Hepatocyte (in vitro differentiated cells): ENCODE measurements around the gene SUN3. TPM values are rescaled to one million over a fixed set of nuclear protein-coding genes. Genes with fewer than 3 reads are reported as not detected.
"Not testable (repeated sequence)": the region's sequence is repeated elsewhere in the genome, so short reads cannot be mapped to it uniquely, and the experiment has no call there.

ENCODE experiments used
- DNase-seq: peaks from one replicate; pipeline ENCODE4 v3.0.0-alpha.2; 2016; ENCODE audit warnings: low spot score
- H2AFZ ChIP-seq: fragments of 200-600 bp; sonication (generic); 2 replicates; pipeline ENCODE4 v1.6.0; 2016; ENCODE audit warnings: antibody characterized with exemption, mild to moderate bottlenecking
- H3K27ac ChIP-seq: fragments of 200-600 bp; sonication (generic); 2 replicates; pipeline ENCODE4 v1.5.1; 2016; ENCODE audit warnings: mild to moderate bottlenecking
- H3K27me3 ChIP-seq: fragments of 200-600 bp; sonication (generic); 2 replicates; pipeline ENCODE4 v1.6.1; 2016
- H3K36me3 ChIP-seq: fragments of 200-600 bp; sonication (generic); replicated peaks from 2 replicates; pipeline ENCODE4 v1.5.1; 2016; ENCODE audit warnings: low read depth; ENCODE audit not compliant: insufficient read depth
- H3K4me1 ChIP-seq: fragments of 200-600 bp; sonication (generic); 2 replicates; pipeline ENCODE4 v1.5.1; 2016; ENCODE audit warnings: mild to moderate bottlenecking, moderate library complexity; ENCODE audit not compliant: insufficient read depth
- H3K4me2 ChIP-seq: fragments of 200-600 bp; sonication (generic); 2 replicates; pipeline ENCODE4 v1.6.0; 2016
- H3K4me3 ChIP-seq: fragments of 200-600 bp; sonication (generic); 2 replicates; pipeline ENCODE4 v1.5.1; 2016; ENCODE audit warnings: mild to moderate bottlenecking
- H3K79me2 ChIP-seq: fragments of 200-600 bp; sonication (generic); 2 replicates; pipeline ENCODE4 v1.6.0; 2017; ENCODE audit warnings: mild to moderate bottlenecking
- H3K9me2 ChIP-seq: fragments of 200-600 bp; sonication (generic); replicated peaks from 2 replicates; pipeline ENCODE4 v1.6.0; 2017; ENCODE audit warnings: mild to moderate bottlenecking; ENCODE audit not compliant: insufficient read depth
- H3K9me3 ChIP-seq: fragments of 200-600 bp; sonication (generic); 2 replicates; pipeline ENCODE4 v1.5.1; 2016; ENCODE audit warnings: low read depth, mild to moderate bottlenecking
- H4K20me1 ChIP-seq: fragments of 200-600 bp; sonication (generic); 2 replicates; pipeline ENCODE4 v1.6.0; 2016; ENCODE audit warnings: mild to moderate bottlenecking; ENCODE audit not compliant: insufficient read depth, poor library complexity, severe bottlenecking
- EZH2 ChIP-seq: fragments of 200-600 bp; sonication (generic); IDR thresholded peaks from 2 replicates; pipeline ENCODE4 v1.6.1; 2016; ENCODE audit warnings: antibody characterized with exemption, mild to moderate bottlenecking, borderline replicate concordance
- EZH2phosphoT487 ChIP-seq: fragments of 200-600 bp; sonication (generic); IDR thresholded peaks from one replicate; pipeline ENCODE4 v1.6.1; 2018; ENCODE audit warnings: antibody characterized with exemption, mild to moderate bottlenecking, low read depth, moderate library complexity; ENCODE audit not compliant: unreplicated experiment, severe bottlenecking
- WGBS: methylation state at CpG from one replicate; pipeline ENCODE4 v1.1.6; 2016; ENCODE audit warnings: low lambda C conversion rate; ENCODE audit errors: missing lambda C conversion rate; 5-methylcytosine and 5-hydroxymethylcytosine counted together
- polyA plus RNA-seq: library from polyadenylated mRNA; unstranded; fragments of >200 nt; fragmentation: Nextera tagmentation; extraction: Ambion mirVana; gene quantifications from 2 replicates; pipeline ENCODE4 v1.2.1, GENCODE V29; 2016
- total RNA-seq: library from RNA; depleted of rRNA; stranded (reverse); fragments of >200 nt; gene quantifications from 2 replicates; pipeline ENCODE4 v1.2.3, GENCODE V29; 2014
- TF ChIP-seq, protein P1 (sequence below): fragments of 200-600 bp; sonication (generic); IDR thresholded peaks from 2 replicates; pipeline ENCODE4 v1.5.1; 2016; ENCODE audit warnings: antibody characterized with exemption, mild to moderate bottlenecking; ENCODE audit not compliant: poor library complexity

Gene SUN3
- total and polyA plus RNA-seq, 2 experiments from 2014 or later, result not detected

DNA sequence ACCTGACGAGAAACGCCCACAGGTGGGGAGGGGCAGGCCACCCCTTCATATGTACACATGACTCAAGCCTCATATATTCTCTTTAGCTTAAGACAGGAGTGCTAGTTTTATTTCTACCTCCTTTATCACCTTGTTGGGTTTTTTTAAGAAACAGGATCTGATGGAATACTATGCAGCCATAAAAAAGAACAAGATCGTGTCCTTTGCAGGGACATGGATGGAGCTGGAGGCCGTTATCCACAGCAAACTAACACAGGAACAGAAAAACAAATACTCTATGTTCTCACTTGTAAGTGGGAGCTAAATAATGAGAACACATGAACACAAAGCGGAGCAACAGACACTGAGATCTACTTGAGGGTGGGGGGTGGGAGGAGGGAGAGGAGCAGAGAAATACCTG is 38.3 kb downstream of the SUN3 start:
- H3K4me2 ChIP-seq, result no peak overlapping the region
- H3K27ac ChIP-seq, result peak overlapping the region; percentile 93
- 88% methylated on average over 5 of the region's 5 CpGs for WGBS
- no peak overlapping the region for H3K4me3 ChIP-seq
- H3K9me2 ChIP-seq, result no peaks in the 10 kb centered on the region
- no peaks in the 10 kb centered on the region for H3K36me3 ChIP-seq
- H2AFZ ChIP-seq, result no peak overlapping the region
- no peak for DNase-seq
- no peaks in the 10 kb centered on the region for H3K9me3 ChIP-seq
- TF ChIP-seq EZH2, result no peak
- no peak for TF ChIP-seq EZH2phosphoT487
- TF ChIP-seq, protein P1, sequence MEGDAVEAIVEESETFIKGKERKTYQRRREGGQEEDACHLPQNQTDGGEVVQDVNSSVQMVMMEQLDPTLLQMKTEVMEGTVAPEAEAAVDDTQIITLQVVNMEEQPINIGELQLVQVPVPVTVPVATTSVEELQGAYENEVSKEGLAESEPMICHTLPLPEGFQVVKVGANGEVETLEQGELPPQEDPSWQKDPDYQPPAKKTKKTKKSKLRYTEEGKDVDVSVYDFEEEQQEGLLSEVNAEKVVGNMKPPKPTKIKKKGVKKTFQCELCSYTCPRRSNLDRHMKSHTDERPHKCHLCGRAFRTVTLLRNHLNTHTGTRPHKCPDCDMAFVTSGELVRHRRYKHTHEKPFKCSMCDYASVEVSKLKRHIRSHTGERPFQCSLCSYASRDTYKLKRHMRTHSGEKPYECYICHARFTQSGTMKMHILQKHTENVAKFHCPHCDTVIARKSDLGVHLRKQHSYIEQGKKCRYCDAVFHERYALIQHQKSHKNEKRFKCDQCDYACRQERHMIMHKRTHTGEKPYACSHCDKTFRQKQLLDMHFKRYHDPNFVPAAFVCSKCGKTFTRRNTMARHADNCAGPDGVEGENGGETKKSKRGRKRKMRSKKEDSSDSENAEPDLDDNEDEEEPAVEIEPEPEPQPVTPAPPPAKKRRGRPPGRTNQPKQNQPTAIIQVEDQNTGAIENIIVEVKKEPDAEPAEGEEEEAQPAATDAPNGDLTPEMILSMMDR, result no peak
- H4K20me1 ChIP-seq, result no peaks in the 10 kb centered on the region
- no peaks in the 10 kb centered on the region for H3K27me3 ChIP-seq
- H3K4me1 ChIP-seq, result peaks cover 7% of the 10 kb centered on the region
- no peaks in the 10 kb centered on the region for H3K79me2 ChIP-seq

DNA sequence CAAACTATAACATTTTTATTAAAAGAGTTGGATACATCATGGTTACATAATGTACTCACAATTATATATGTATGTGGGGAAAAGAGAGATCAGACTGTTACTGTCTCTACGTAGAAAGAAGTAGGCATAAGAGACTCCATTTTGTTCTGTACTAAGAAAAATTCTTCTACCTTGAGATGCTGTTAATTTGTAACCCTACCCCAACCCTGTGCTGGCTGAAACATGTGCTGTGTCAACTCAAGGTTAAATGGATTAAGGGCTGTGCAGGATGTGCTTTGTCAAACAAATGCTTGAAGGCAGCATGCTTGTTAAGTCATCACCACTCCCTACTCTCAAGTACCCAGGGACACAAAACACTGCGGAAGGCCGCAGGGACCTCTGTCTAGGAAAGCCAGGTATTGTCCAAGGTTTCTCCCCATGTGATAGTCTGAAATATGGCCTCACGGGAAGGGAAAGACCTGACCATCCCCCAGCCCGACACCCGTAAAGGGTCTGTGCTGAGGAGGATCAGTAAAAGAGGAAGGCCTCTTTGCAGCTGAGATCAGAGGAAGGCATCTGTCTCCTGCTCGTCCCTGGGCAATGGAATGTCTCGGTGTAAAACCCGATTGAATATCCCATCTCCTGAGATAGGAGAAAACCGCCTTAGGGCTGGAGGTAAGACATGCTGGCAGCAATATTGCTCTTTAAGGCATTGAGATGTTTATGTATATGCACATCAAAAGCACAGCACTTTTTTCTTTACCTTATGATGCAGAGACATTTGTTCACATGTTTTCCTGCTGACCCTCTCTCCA is 39.1 kb downstream of the SUN3 start:
- 28% methylated on average over 10 of the region's 10 CpGs for WGBS
- not testable (repeated sequence) for H3K4me3 ChIP-seq, H3K27me3 ChIP-seq, H3K79me2 ChIP-seq, H3K4me1 ChIP-seq, H3K4me2 ChIP-seq, H3K9me2 ChIP-seq, H3K9me3 ChIP-seq, H3K36me3 ChIP-seq, H4K20me1 ChIP-seq
- Histone ChIP-seq H3K27ac (peak overlapping the region; percentile 93), H2AFZ (peak overlapping the region; percentile 34)
- peak; percentile 58 for DNase-seq

GRCh38 chr7:47988496-47989386 is 40.2 kb downstream of the SUN3 start:
- Histone ChIP-seq H3K27me3 (no peaks in the 10 kb centered on the region), H2AFZ (peak overlapping the region; percentile 7), H3K36me3 (no peaks in the 10 kb centered on the region), H4K20me1 (no peaks in the 10 kb centered on the region), H3K4me3 (no peak overlapping the region), H3K79me2 (no peaks in the 10 kb centered on the region), H3K9me2 (no peaks in the 10 kb centered on the region), H3K9me3 (no peaks in the 10 kb centered on the region), H3K27ac (peak overlapping the region; percentile 93), H3K4me1 (peaks cover 7% of the 10 kb centered on the region), H3K4me2 (no peak overlapping the region)
- no peak for DNase-seq
- 76% methylated on average over 8 of the region's 8 CpGs for WGBS
- TF ChIP-seq, protein P1, result peak; percentile 37
- no peak for TF ChIP-seq EZH2phosphoT487
- TF ChIP-seq EZH2, result no peak

DNA sequence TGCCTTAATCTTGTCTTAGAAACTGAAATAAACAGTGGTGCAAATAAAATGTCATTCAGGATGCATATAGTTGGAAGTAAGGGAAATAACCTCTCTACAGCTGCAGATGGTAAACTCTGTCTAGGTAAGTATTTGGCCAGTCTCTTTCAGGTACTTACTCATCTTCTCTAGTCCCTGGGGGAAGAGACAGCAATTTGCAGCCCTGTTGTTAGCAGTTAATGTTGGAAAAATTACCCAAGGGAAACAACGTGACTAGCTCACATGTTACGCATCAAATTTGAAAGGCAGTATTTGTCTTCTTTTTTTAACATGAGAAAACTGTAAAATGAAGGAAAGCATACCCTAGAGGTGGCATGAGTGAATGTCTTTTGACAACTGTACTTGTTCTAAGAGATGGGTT is 46.3 kb downstream of the SUN3 start:
- no peak for DNase-seq
- H3K9me3 ChIP-seq, result no peaks in the 10 kb centered on the region
- no peaks in the 10 kb centered on the region for H4K20me1 ChIP-seq
- no peaks in the 10 kb centered on the region for H3K27me3 ChIP-seq
- no peak overlapping the region for H3K27ac ChIP-seq
- peaks cover 10% of the 10 kb centered on the region for H3K79me2 ChIP-seq
- no peak overlapping the region for H3K4me2 ChIP-seq
- no peaks in the 10 kb centered on the region for H3K36me3 ChIP-seq
- peaks cover 8% of the 10 kb centered on the region for H3K4me1 ChIP-seq
- no peaks in the 10 kb centered on the region for H3K9me2 ChIP-seq
- TF ChIP-seq EZH2phosphoT487 (no peak), EZH2 (no peak)
- TF ChIP-seq, protein P1, result no peak
- WGBS, result 39% methylated on average over 2 of the region's 2 CpGs
- H2AFZ ChIP-seq, result no peak overlapping the region
- no peak overlapping the region for H3K4me3 ChIP-seq

DNA sequence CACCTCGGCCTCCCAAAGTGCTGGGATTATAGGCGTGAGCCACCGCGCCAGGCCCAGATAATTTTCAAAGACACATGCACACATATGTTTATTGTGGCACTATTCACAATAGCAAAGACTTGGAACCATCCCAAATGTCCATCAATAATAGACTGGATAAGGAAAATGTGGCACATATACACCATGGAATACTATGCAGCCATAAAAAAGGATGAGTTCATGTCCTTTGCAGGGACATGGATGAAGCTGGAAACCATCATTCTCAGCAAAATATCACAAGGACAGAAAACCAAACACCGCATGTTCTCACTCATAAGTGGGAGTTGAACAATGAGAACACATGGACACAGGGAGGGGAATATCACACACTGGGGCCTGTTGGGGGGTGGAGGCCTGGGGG is 48.3 kb downstream of the SUN3 start:
- not testable (repeated sequence) for H3K4me1 ChIP-seq, H3K27ac ChIP-seq, H3K9me3 ChIP-seq, H3K4me3 ChIP-seq, H4K20me1 ChIP-seq, DNase-seq, H3K9me2 ChIP-seq, H2AFZ ChIP-seq, H3K4me2 ChIP-seq, H3K36me3 ChIP-seq, H3K27me3 ChIP-seq
- WGBS, result 97% methylated on average over 5 of the region's 5 CpGs
- peaks cover 14% of the 10 kb centered on the region for H3K79me2 ChIP-seq
